ENCODE data around the gene FNDC1.

FNDC1 gene

DNA sequence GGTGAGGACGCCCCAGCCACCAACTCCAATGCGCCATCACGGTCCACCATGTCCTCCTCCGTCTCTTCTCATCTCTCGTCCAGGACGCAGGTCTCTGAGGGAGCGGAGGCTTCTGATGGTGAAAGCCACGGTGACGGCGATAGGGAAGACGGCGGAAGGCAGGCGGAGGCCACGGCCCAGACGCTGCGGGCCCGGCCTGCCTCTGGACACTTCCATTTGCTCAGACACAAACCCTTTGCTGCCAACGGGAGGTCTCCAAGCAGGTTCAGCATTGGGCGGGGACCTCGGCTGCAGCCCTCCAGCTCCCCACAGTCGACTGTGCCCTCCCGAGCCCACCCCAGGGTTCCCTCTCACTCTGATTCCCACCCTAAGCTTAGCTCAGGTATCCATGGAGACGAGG lies 63.6 kb downstream of the FNDC1 start:
- Histone ChIP-seq H3K27me3 (replicated peaks; ENCODE audit: control insufficient read depth, insufficient read depth, low read length) (peaks cover 2% of the 10 kb centered on the region), H3K36me3 (ENCODE audit: control insufficient read depth, insufficient read depth, low read length) (no peaks in the 10 kb centered on the region), H3K4me3 (replicated peaks; ENCODE audit: low read depth, low read length) (no peak overlapping the region)
- no peak for TF ChIP-seq CTCF (IDR thresholded peaks at IDR 0.05; ENCODE audit: insufficient read depth, low read length, poor library complexity, severe bottlenecking)
- no peak for DNase-seq (ENCODE audit: extremely low read depth, insufficient read length)

DNA sequence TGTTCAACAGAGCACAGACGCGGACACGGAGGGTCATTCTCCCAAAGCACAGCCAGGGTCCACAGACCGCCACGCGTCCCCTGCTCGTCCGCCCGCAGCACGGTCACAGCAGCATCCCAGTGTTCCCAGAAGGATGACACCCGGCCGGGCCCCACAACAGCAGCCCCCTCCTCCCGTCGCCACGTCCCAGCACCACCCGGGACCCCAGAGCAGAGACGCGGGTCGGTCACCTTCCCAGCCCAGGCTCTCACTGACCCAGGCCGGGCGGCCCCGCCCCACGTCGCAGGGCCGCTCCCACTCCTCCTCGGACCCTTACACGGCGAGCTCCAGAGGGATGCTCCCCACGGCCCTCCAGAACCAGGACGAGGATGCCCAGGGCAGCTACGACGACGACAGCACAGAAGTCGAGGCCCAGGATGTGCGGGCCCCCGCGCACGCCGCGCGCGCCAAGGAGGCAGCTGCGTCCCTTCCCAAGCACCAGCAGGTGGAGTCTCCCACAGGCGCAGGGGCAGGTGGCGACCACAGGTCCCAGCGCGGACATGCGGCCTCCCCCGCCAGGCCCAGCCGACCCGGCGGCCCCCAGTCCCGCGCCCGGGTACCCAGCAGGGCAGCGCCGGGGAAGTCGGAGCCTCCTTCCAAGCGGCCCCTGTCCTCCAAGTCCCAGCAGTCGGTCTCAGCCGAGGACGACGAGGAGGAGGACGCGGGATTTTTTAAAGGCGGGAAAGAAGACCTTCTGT lies 64.3 kb downstream of the FNDC1 start:
- H3K4me3 ChIP-seq (replicated peaks; ENCODE audit: low read depth, low read length): no peak overlapping the region
- no peaks in the 10 kb centered on the region for H3K36me3 ChIP-seq (ENCODE audit: control insufficient read depth, insufficient read depth, low read length)
- no peak for DNase-seq (ENCODE audit: extremely low read depth, insufficient read length)
- no peak for TF ChIP-seq CTCF (IDR thresholded peaks at IDR 0.05; ENCODE audit: insufficient read depth, low read length, poor library complexity, severe bottlenecking)
- H3K27me3 ChIP-seq (replicated peaks; ENCODE audit: control insufficient read depth, insufficient read depth, low read length): peaks cover 2% of the 10 kb centered on the region

DNA sequence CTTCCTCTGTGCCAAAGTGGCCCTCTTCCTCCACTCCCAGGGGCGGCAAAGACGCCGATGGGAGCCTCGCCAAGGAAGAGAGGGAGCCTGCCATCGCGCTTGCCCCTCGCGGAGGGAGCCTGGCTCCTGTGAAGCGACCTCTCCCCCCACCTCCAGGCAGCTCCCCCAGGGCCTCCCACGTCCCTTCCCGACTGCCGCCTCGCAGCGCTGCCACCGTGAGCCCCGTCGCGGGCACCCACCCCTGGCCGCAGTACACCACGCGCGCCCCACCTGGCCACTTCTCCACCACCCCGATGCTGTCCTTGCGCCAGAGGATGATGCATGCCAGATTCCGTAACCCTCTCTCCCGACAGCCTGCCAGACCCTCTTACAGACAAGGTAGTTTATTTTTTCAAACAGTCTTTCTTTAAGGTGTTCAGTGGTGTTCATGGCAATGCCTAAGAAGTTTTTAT lies 64.9 kb downstream of the FNDC1 start:
- DNase-seq (ENCODE audit: extremely low read depth, insufficient read length): no peak
- H3K4me3 ChIP-seq (replicated peaks; ENCODE audit: low read depth, low read length): no peak overlapping the region
- H3K27me3 ChIP-seq (replicated peaks; ENCODE audit: control insufficient read depth, insufficient read depth, low read length): peaks cover 2% of the 10 kb centered on the region
- no peaks in the 10 kb centered on the region for H3K36me3 ChIP-seq (ENCODE audit: control insufficient read depth, insufficient read depth, low read length)
- TF ChIP-seq CTCF (IDR thresholded peaks at IDR 0.05; ENCODE audit: insufficient read depth, low read length, poor library complexity, severe bottlenecking): no peak

GRCh38 chr6:159238920-159239558 lies 69.8 kb downstream of the FNDC1 start:
- TF ChIP-seq CTCF (IDR thresholded peaks at IDR 0.05; ENCODE audit: insufficient read depth, low read length, poor library complexity, severe bottlenecking): no peak
- DNase-seq (ENCODE audit: extremely low read depth, insufficient read length): no peak
- no peaks in the 10 kb centered on the region for H3K36me3 ChIP-seq (ENCODE audit: control insufficient read depth, insufficient read depth, low read length)
- H3K4me3 ChIP-seq (replicated peaks; ENCODE audit: low read depth, low read length): no peak overlapping the region
- peaks cover 4% of the 10 kb centered on the region for H3K27me3 ChIP-seq (replicated peaks; ENCODE audit: control insufficient read depth, insufficient read depth, low read length)

- no peak for DNase-seq (ENCODE audit: extremely low read depth, insufficient read length)
- Histone ChIP-seq H3K27me3 (replicated peaks; ENCODE audit: control insufficient read depth, insufficient read depth, low read length) (no peaks in the 10 kb centered on the region), H3K4me3 (replicated peaks; ENCODE audit: low read depth, low read length) (no peak overlapping the region), H3K36me3 (ENCODE audit: control insufficient read depth, insufficient read depth, low read length) (no peaks in the 10 kb centered on the region)
- TF ChIP-seq CTCF (IDR thresholded peaks at IDR 0.05; ENCODE audit: insufficient read depth, low read length, poor library complexity, severe bottlenecking): no peak
These were observed 79.9 kb downstream of the FNDC1 start for GRCh38 chr6:159249128-159249527.
